A549 (cell line): ENCODE data around the gene BRPF3. TPM values are rescaled to one million over a fixed set of nuclear protein-coding genes. Genes with fewer than 3 reads are reported as not detected.

ENCODE experiments used
- ATAC-seq, 2 experiments: fragments of 200-7000 bp in 1 of 2; fragments of >200 bp in 1 of 2; cut with Nextera tagmentation in 1 of 2; cut with Tn5 transposase in 1 of 2; 3 replicates each; pipeline versions ENCODE4 v1.8.0 to v1.9.1; 2018 to 2020; ENCODE audit warnings: mild to moderate bottlenecking in 1 of 2, moderate library complexity in 1 of 2
- CTCF ChIA-PET: fragments of 300-600 bp; sonication (Branson Sonifier 250); formaldehyde crosslinking; extraction: SDS; loops from one replicate; lab custom pipeline; 2021; ENCODE audit warnings: antibody characterized with exemption, inconsistent platforms; lab: Yijun Ruan, JAX
- POLR2A ChIA-PET: fragments of 350-600 bp; formaldehyde crosslinking; extraction: SDS; loops from one replicate; lab custom pipeline; 2021; ENCODE audit warnings: antibody characterized with exemption, inconsistent platforms; lab: Yijun Ruan, JAX
- DNase-seq, 2 experiments: peaks; one replicate each; pipeline versions ENCODE4 v3.0.0 to v3.0.0-alpha.2; 2011 to 2016; ENCODE audit warnings: low read depth in 1 of 2, low spot score in 1 of 2
- FAIRE-seq: peaks from 2 replicates; lab custom pipeline; 2011; peaks lifted over from hg19 to GRCh38; lab: Jason Lieb, UNC
- H3K27ac ChIP-seq, 2 experiments: fragments of >200 bp; sonication (Bioruptor Twin); formaldehyde crosslinking; 3 replicates each; pipeline ENCODE4 v1.5.1; 2016 to 2017
- H3K4me1 ChIP-seq: fragments of >200 bp; sonication (Bioruptor Twin); formaldehyde crosslinking; 3 replicates; pipeline ENCODE4 v1.6.1; 2016
- H3K4me2 ChIP-seq: fragments of >200 bp; sonication (Bioruptor Twin); formaldehyde crosslinking; 3 replicates; pipeline ENCODE4 v1.6.1; 2016
- H3K4me3 ChIP-seq: fragments of >200 bp; sonication (Bioruptor Twin); formaldehyde crosslinking; 3 replicates; pipeline ENCODE4 v1.5.1; 2016
- H3K9me3 ChIP-seq: fragments of >200 bp; sonication (Bioruptor Twin); formaldehyde crosslinking; 3 replicates; pipeline ENCODE4 v1.6.1; 2016
- BHLHE40 ChIP-seq: IDR thresholded peaks from 2 replicates; pipeline ENCODE4 v1.6.1; 2012; ENCODE audit warnings: low read depth, low read length, inconsistent platforms
- CBX8 ChIP-seq: fragments of 200-600 bp; sonication (generic); IDR thresholded peaks from 2 replicates; pipeline ENCODE4 v1.6.1; 2016
- CHD4 ChIP-seq: fragments of 200-600 bp; sonication (generic); IDR thresholded peaks from 2 replicates; pipeline ENCODE4 v1.6.1; 2016; ENCODE audit warnings: antibody characterized with exemption, mild to moderate bottlenecking, borderline replicate concordance
- E2F6 ChIP-seq: IDR thresholded peaks from 2 replicates; pipeline ENCODE4 v1.6.1; 2012; ENCODE audit warnings: low read depth, borderline replicate concordance
- EHF ChIP-seq: fragments of 250-450 bp; sonication (Bioruptor Pico); IDR thresholded peaks from 2 replicates; pipeline ENCODE4 v1.5.0; 2020; ENCODE audit warnings: mild to moderate bottlenecking
- EP300 ChIP-seq, 2 experiments: fragments of >200 bp; sonication (Bioruptor Twin); formaldehyde crosslinking; IDR thresholded peaks; 2 replicates in 1 of 2; 3 replicates in 1 of 2; pipeline ENCODE4 v1.6.1; 2016 to 2017
- ESRRA ChIP-seq: fragments of 150-350 bp; IDR thresholded peaks from 2 replicates; pipeline ENCODE4 v1.6.1; 2014; ENCODE audit warnings: mild to moderate bottlenecking, low read length, borderline replicate concordance
- HDAC2 ChIP-seq: fragments of 200-600 bp; sonication (generic); IDR thresholded peaks from 2 replicates; pipeline ENCODE4 v1.6.1; 2016
- HMGXB4 ChIP-seq: fragments of 250-450 bp; sonication (Bioruptor Pico); IDR thresholded peaks from 2 replicates; pipeline ENCODE4 v1.5.0; 2021; ENCODE audit warnings: mild to moderate bottlenecking, moderate library complexity, borderline replicate concordance
- HOXB13 ChIP-seq: fragments of 250-450 bp; sonication (Bioruptor Pico); IDR thresholded peaks from 2 replicates; pipeline ENCODE4 v1.5.0; 2020; ENCODE audit warnings: low read depth, mild to moderate bottlenecking, moderate library complexity
- JUN ChIP-seq, 2 experiments: fragments of >200 bp; sonication (Bioruptor Twin); formaldehyde crosslinking; IDR thresholded peaks; 2 replicates in 1 of 2; 3 replicates in 1 of 2; pipeline ENCODE4 v1.6.1; 2016 to 2017
- JUNB ChIP-seq: fragments of >200 bp; sonication (Bioruptor Twin); formaldehyde crosslinking; IDR thresholded peaks from 2 replicates; pipeline ENCODE4 v1.6.1; 2016
- KDM1A ChIP-seq: fragments of 200-600 bp; sonication (generic); IDR thresholded peaks from 2 replicates; pipeline ENCODE4 v1.6.1; 2016; ENCODE audit warnings: low read depth, mild to moderate bottlenecking
- KDM5A ChIP-seq: fragments of 200-600 bp; sonication (generic); IDR thresholded peaks from 2 replicates; pipeline ENCODE4 v1.6.1; 2016; ENCODE audit warnings: antibody characterized with exemption, mild to moderate bottlenecking
- MAFK ChIP-seq: fragments of 450-650 bp; IDR thresholded peaks from 2 replicates; pipeline ENCODE4 v1.6.1; 2014; ENCODE audit not compliant: partially characterized antibody
- MYC ChIP-seq: IDR thresholded peaks from 2 replicates; pipeline ENCODE4 v1.6.1; 2012; ENCODE audit warnings: mild to moderate bottlenecking, inconsistent platforms, low read length, improper control_type of control experiment, borderline replicate concordance
- NR3C1 ChIP-seq: fragments of >200 bp; sonication (Bioruptor Twin); formaldehyde crosslinking; IDR thresholded peaks from 3 replicates; pipeline ENCODE4 v1.6.1; 2017
- POLR2A ChIP-seq: IDR thresholded peaks from 2 replicates; pipeline ENCODE4 v1.6.1; 2012; ENCODE audit warnings: mild to moderate bottlenecking, low read length
- RARB ChIP-seq: fragments of 250-450 bp; sonication (Bioruptor Pico); IDR thresholded peaks from 2 replicates; pipeline ENCODE4 v1.8.0; 2021; ENCODE audit warnings: mild to moderate bottlenecking, moderate library complexity
- SMC3 ChIP-seq: fragments of >200 bp; sonication (Bioruptor Twin); formaldehyde crosslinking; IDR thresholded peaks from 3 replicates; pipeline ENCODE4 v1.6.1; 2018; ENCODE audit warnings: inconsistent platforms
- SREBF2 ChIP-seq: fragments of 450-650 bp; IDR thresholded peaks from 2 replicates; pipeline ENCODE4 v1.6.1; 2014; ENCODE audit warnings: mild to moderate bottlenecking, moderate library complexity
- TP53 ChIP-seq: fragments of 250-450 bp; sonication (Bioruptor Pico); IDR thresholded peaks from 2 replicates; pipeline ENCODE4 v1.5.0; 2021; ENCODE audit warnings: mild to moderate bottlenecking, moderate library complexity
- ZFP36 ChIP-seq: fragments of 450-650 bp; IDR thresholded peaks from 2 replicates; pipeline ENCODE4 v1.6.1; 2014; ENCODE audit warnings: borderline replicate concordance; ENCODE audit not compliant: partially characterized antibody
- ZNF302 ChIP-seq: fragments of 250-450 bp; sonication (Bioruptor Pico); IDR thresholded peaks from 2 replicates; pipeline ENCODE4 v1.9.0; 2021; ENCODE audit warnings: inconsistent platforms, mild to moderate bottlenecking, moderate library complexity
- ZSCAN20 ChIP-seq: fragments of 250-450 bp; sonication (Bioruptor Pico); IDR thresholded peaks from 2 replicates; pipeline ENCODE4 v1.8.0; 2022; ENCODE audit warnings: mild to moderate bottlenecking, moderate library complexity
- WGBS: methylation state at CpG from one replicate; pipeline ENCODE4 v1.1.6; 2017; ENCODE audit errors: missing lambda C conversion rate; 5-methylcytosine and 5-hydroxymethylcytosine counted together
- polyA plus RNA-seq, 4 experiments: library from polyadenylated mRNA; depleted of rRNA in 3 of 4; stranded (reverse); fragments of >200 nt; fragmentation: RNase III in 1 of 4; extraction: RNeasy Plus Mini Kit Qiagen cat#74134 plus additional on column Dnase treatment in 1 of 4; gene quantifications; 2 replicates in 3 of 4; 3 replicates in 1 of 4; pipeline ENCODE4 v1.2.3, GENCODE V29; 2011 to 2017

Gene BRPF3
- polyA plus RNA-seq, 2 of the 4 experiments (the other 2 are of a cell fraction): 9.8 to 11.2 TPM

- ATAC-seq: no peak
- TF ChIP-seq SMC3 (no peak), HDAC2 (no peak), ZSCAN20 (no peak), E2F6 (no peak), NR3C1 (no peak), ZFP36 (no peak), ZNF302 (CRISPR knock-in tag) (no peak), SREBF2 (no peak), HMGXB4 (no peak), ESRRA (no peak), MYC (no peak), CBX8 (no peak), EP300 (IDR thresholded peaks at IDR 0.05) (no peak)
- Histone ChIP-seq H3K4me3 (no peak overlapping the region), H3K9me3 (no peaks in the 10 kb centered on the region), H3K4me2 (no peak overlapping the region), H3K4me1 (no peaks in the 10 kb centered on the region), H3K27ac (no peak overlapping the region)
- FAIRE-seq: no peak
- DNase-seq: no peak
- 100% methylated on average over 1 of the region's 1 CpG for WGBS
- CTCF ChIA-PET: no interaction called here
- POLR2A ChIA-PET: no interaction called here
These were observed 13.1 kb downstream of the BRPF3 start for GRCh38 chr6:36209606-36210005.

GRCh38 chr6:36210182-36210581 is 13.6 kb downstream of the BRPF3 start:
- no peaks in the 10 kb centered on the region for H3K9me3 ChIP-seq
- WGBS: 84% methylated on average over 5 of the region's 14 CpGs
- ChIA-PET CTCF (no interaction called here), POLR2A (no interaction called here)
- H3K27ac ChIP-seq: no peak overlapping the region
- H3K4me1 ChIP-seq: no peaks in the 10 kb centered on the region
- DNase-seq (no peak), FAIRE-seq (no peak), ATAC-seq (no peak)
- no peak for TF ChIP-seq ZSCAN20
- no peak for TF ChIP-seq POLR2A
- no peak for TF ChIP-seq KDM1A
- no peak for TF ChIP-seq JUN (IDR thresholded peaks at IDR 0.05)
- no peak for TF ChIP-seq BHLHE40
- no peak for TF ChIP-seq TP53 (CRISPR knock-in tag)
- no peak for TF ChIP-seq MAFK
- TF ChIP-seq KDM5A: no peak
- no peak overlapping the region for H3K4me3 ChIP-seq
- no peak overlapping the region for H3K4me2 ChIP-seq

- no peak for TF ChIP-seq RARB
- TF ChIP-seq ZNF302 (CRISPR knock-in tag): no peak
- no peak for TF ChIP-seq HOXB13 (CRISPR knock-in tag)
- no peak for TF ChIP-seq CBX8
- TF ChIP-seq NR3C1: no peak
- TF ChIP-seq CHD4: no peak
- TF ChIP-seq ZFP36: no peak
- TF ChIP-seq EHF (CRISPR knock-in tag): no peak
- TF ChIP-seq JUNB: no peak
- WGBS: 90% methylated on average over 15 of the region's 18 CpGs
- Histone ChIP-seq H3K9me3 (no peaks in the 10 kb centered on the region), H3K27ac (no peak overlapping the region), H3K4me1 (no peaks in the 10 kb centered on the region), H3K4me3 (no peak overlapping the region), H3K4me2 (no peak overlapping the region)
- CTCF ChIA-PET: interaction anchor here (0.6 kb wide), 1 partner anchor 288 kb away, joined by 3 read pairs; no protein-coding TSS in a partner anchor
- POLR2A ChIA-PET: no interaction called here
- DNase-seq (no peak), ATAC-seq (no peak), FAIRE-seq (no peak)
These were observed 14.5 kb downstream of the BRPF3 start for GRCh38 chr6:36210886-36211595.
